ENCODE results near the gene ICA1.

GRCh38 chr7:8089036-8089780 is 172.8 kb downstream of the ICA1 start:
- TF ChIP-seq CTCF (IDR thresholded peaks at IDR 0.05) (no peak), POLR2A (IDR thresholded peaks at IDR 0.05) (no peak), POLR2AphosphoS5 (IDR thresholded peaks at IDR 0.05) (no peak)

Measured in breast epithelium (tissue), 3 donors.